HEK293 (cell line): Measurements from ENCODE around the gene RIMS1.

Experiments
- CTCF ChIA-PET: fragments of 350-600 bp; formaldehyde crosslinking; extraction: SDS; loops from one replicate; lab custom pipeline; 2021; ENCODE audit warnings: antibody characterized with exemption; lab: Yijun Ruan, JAX
- POLR2A ChIA-PET: fragments of 300-600 bp; formaldehyde crosslinking; extraction: SDS; loops from one replicate; lab custom pipeline; 2020; ENCODE audit warnings: antibody characterized with exemption, inconsistent platforms; lab: Yijun Ruan, JAX
- H3K27ac ChIP-seq: fragments of 200-500 bp; sonication (Bioruptor generic); 2 replicates; pipeline ENCODE4 v1.5.1; 2014; ENCODE audit warnings: low read depth, low read length, control low read depth, inconsistent platforms; ENCODE audit errors: extremely low read depth
- H3K36me3 ChIP-seq, 2 experiments: fragments of 200-500 bp in 1 of 2; sonication (Bioruptor generic) in 1 of 2; 1 replicate in 1 of 2; 2 replicates in 1 of 2; pipeline ENCODE4 v1.5.1; 2014 to 2017; ENCODE audit warnings: inconsistent platforms in 2 of 2, low read length in 2 of 2; ENCODE audit not compliant: control insufficient read depth in 2 of 2, insufficient read depth in 1 of 2
- H3K4me1 ChIP-seq: fragments of 200-500 bp; sonication (Bioruptor generic); 2 replicates; pipeline ENCODE4 v1.5.1; 2014; ENCODE audit warnings: mild to moderate bottlenecking, low read length, inconsistent platforms; ENCODE audit not compliant: control insufficient read depth, insufficient read depth
- H3K4me3 ChIP-seq: 2 replicates; pipeline ENCODE4 v1.5.1; 2011; ENCODE audit warnings: low read depth, mild to moderate bottlenecking, control low read depth, low read length, moderate library complexity
- H3K9me3 ChIP-seq: fragments of 200-500 bp; sonication (Bioruptor generic); 2 replicates; pipeline ENCODE4 v1.5.1; 2014; ENCODE audit warnings: low read depth, low read length, inconsistent platforms; ENCODE audit not compliant: control insufficient read depth, insufficient read depth
- BCL11A ChIP-seq: fragments of 450-650 bp; formaldehyde crosslinking; IDR thresholded peaks from 2 replicates; pipeline ENCODE4 v1.5.1; 2016; ENCODE audit warnings: low read depth, missing biosample characterization, missing genetic modification characterization
- SETDB1 ChIP-seq: IDR thresholded peaks from one replicate; pipeline ENCODE4 v1.6.1; 2017; ENCODE audit warnings: mild to moderate bottlenecking, low read length, moderate library complexity, mixed read lengths; ENCODE audit not compliant: insufficient read length
- ZBTB1 ChIP-seq: fragments of 450-650 bp; formaldehyde crosslinking; IDR thresholded peaks from 2 replicates; pipeline ENCODE4 v1.5.1; 2016; ENCODE audit warnings: missing biosample characterization, missing genetic modification characterization
- ZBTB48 ChIP-seq: fragments of 450-650 bp; formaldehyde crosslinking; IDR thresholded peaks from 2 replicates; pipeline ENCODE4 v1.5.1; 2016; ENCODE audit warnings: missing biosample characterization, missing genetic modification characterization
- ZNF121 ChIP-seq: fragments of 450-650 bp; formaldehyde crosslinking; IDR thresholded peaks from 2 replicates; pipeline ENCODE4 v1.5.1; 2016; ENCODE audit warnings: missing biosample characterization, missing genetic modification characterization
- ZNF132 ChIP-seq: fragments of 450-650 bp; formaldehyde crosslinking; IDR thresholded peaks from 2 replicates; pipeline ENCODE4 v1.5.1; 2017; ENCODE audit warnings: missing biosample characterization, missing genetic modification characterization, borderline replicate concordance
- ZNF174 ChIP-seq: fragments of 450-650 bp; formaldehyde crosslinking; IDR thresholded peaks from 2 replicates; pipeline ENCODE4 v1.5.0; 2017; ENCODE audit warnings: missing biosample characterization, mild to moderate bottlenecking, missing genetic modification characterization
- ZNF2 ChIP-seq: fragments of 450-650 bp; formaldehyde crosslinking; IDR thresholded peaks from 2 replicates; pipeline ENCODE4 v1.5.1; 2016; ENCODE audit warnings: missing biosample characterization, missing genetic modification characterization
- ZNF514 ChIP-seq: fragments of 450-650 bp; formaldehyde crosslinking; IDR thresholded peaks from 2 replicates; pipeline ENCODE4 v1.5.1; 2016; ENCODE audit warnings: missing biosample characterization, missing genetic modification characterization
- ZNF521 ChIP-seq: fragments of 450-650 bp; formaldehyde crosslinking; IDR thresholded peaks from 2 replicates; pipeline ENCODE4 v1.5.1; 2017; ENCODE audit warnings: missing biosample characterization, mild to moderate bottlenecking, missing genetic modification characterization
- ZNF660 ChIP-seq: fragments of 450-650 bp; IDR thresholded peaks from 2 replicates; pipeline ENCODE4 v1.5.1; 2018; ENCODE audit warnings: missing biosample characterization, mild to moderate bottlenecking, missing genetic modification characterization
- ZNF777 ChIP-seq: fragments of 450-650 bp; formaldehyde crosslinking; IDR thresholded peaks from 2 replicates; pipeline ENCODE4 v1.5.1; 2017; ENCODE audit warnings: missing biosample characterization, missing genetic modification characterization, borderline replicate concordance
- TF ChIP-seq, protein P1 (sequence below): fragments of 450-650 bp; formaldehyde crosslinking; IDR thresholded peaks from 2 replicates; pipeline ENCODE4 v1.5.1; 2016; ENCODE audit warnings: missing biosample characterization, missing genetic modification characterization, low read depth
- TF ChIP-seq, protein P2 (sequence below): fragments of 450-650 bp; formaldehyde crosslinking; IDR thresholded peaks from 2 replicates; pipeline ENCODE4 v1.5.1; 2016; ENCODE audit warnings: missing biosample characterization, missing genetic modification characterization
- TF ChIP-seq, protein P3 (sequence below): fragments of 450-650 bp; formaldehyde crosslinking; IDR thresholded peaks from 2 replicates; pipeline ENCODE4 v1.5.1; 2016; ENCODE audit warnings: missing biosample characterization, missing genetic modification characterization
- TF ChIP-seq, protein P4 (sequence below): fragments of 450-650 bp; formaldehyde crosslinking; IDR thresholded peaks from 2 replicates; pipeline ENCODE4 v1.5.1; 2016; ENCODE audit warnings: missing biosample characterization, missing genetic modification characterization
- TF ChIP-seq, protein P5 (sequence below): fragments of 450-650 bp; formaldehyde crosslinking; IDR thresholded peaks from 2 replicates; pipeline ENCODE4 v1.5.1; 2016; ENCODE audit warnings: missing biosample characterization, missing genetic modification characterization

RIMS1 gene

DNA sequence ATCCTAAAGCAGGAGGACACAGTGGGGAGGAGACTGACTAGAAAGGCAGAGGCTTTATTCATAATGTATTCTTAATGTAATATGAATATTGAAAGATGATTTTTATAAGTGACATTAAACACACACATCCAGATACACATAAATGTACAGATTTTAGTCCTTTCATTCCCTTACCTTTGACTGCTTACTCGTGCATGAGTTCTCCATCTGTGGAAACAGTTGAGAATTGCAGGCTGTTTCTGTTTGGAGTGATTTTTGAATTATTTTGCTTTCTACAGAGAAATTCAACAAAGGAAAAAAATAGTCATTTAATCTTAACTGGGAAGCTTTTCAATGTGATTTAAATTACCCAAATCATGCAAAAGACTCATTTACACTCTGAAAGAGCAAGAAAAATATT is 136.5 kb downstream of the RIMS1 start:
- H3K36me3 ChIP-seq: no peaks in the 10 kb centered on the region
- H3K4me3 ChIP-seq: no peak overlapping the region
- H3K9me3 ChIP-seq: no peaks in the 10 kb centered on the region
- ChIA-PET CTCF (interaction anchor here (0.7 kb wide), 1 partner anchor 33 kb away, joined by 3 read pairs; no protein-coding TSS in a partner anchor), POLR2A (no interaction called here)
- H3K27ac ChIP-seq: no peak overlapping the region
- H3K4me1 ChIP-seq: no peaks in the 10 kb centered on the region
- TF ChIP-seq, protein P1, sequence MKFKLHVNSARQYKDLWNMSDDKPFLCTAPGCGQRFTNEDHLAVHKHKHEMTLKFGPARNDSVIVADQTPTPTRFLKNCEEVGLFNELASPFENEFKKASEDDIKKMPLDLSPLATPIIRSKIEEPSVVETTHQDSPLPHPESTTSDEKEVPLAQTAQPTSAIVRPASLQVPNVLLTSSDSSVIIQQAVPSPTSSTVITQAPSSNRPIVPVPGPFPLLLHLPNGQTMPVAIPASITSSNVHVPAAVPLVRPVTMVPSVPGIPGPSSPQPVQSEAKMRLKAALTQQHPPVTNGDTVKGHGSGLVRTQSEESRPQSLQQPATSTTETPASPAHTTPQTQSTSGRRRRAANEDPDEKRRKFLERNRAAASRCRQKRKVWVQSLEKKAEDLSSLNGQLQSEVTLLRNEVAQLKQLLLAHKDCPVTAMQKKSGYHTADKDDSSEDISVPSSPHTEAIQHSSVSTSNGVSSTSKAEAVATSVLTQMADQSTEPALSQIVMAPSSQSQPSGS (tag by site-specific recombination): no peak
- TF ChIP-seq ZBTB48 (tag by site-specific recombination): no peak
- TF ChIP-seq ZNF132: no peak
- no peak for TF ChIP-seq BCL11A
- TF ChIP-seq ZNF777: no peak
- no peak for TF ChIP-seq ZNF514 (tag by site-specific recombination)
- TF ChIP-seq ZNF521: no peak
- TF ChIP-seq, protein P2, sequence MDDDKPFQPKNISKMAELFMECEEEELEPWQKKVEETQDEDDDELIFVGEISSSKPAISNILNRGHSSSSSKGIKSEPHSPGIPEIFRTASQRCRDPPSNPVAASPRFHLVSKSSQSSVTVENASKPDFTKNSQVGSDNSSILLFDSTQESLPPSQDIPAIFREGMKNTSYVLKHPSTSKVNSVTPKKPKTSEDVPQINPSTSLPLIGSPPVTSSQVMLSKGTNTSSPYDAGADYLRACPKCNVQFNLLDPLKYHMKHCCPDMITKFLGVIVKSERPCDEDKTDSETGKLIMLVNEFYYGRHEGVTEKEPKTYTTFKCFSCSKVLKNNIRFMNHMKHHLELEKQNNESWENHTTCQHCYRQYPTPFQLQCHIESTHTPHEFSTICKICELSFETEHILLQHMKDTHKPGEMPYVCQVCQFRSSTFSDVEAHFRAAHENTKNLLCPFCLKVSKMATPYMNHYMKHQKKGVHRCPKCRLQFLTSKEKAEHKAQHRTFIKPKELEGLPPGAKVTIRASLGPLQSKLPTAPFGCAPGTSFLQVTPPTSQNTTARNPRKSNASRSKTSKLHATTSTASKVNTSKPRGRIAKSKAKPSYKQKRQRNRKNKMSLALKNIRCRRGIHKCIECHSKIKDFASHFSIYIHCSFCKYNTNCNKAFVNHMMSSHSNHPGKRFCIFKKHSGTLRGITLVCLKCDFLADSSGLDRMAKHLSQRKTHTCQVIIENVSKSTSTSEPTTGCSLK (tag by site-specific recombination): no peak
- TF ChIP-seq ZNF174 (tag by site-specific recombination): no peak
- TF ChIP-seq, protein P3, sequence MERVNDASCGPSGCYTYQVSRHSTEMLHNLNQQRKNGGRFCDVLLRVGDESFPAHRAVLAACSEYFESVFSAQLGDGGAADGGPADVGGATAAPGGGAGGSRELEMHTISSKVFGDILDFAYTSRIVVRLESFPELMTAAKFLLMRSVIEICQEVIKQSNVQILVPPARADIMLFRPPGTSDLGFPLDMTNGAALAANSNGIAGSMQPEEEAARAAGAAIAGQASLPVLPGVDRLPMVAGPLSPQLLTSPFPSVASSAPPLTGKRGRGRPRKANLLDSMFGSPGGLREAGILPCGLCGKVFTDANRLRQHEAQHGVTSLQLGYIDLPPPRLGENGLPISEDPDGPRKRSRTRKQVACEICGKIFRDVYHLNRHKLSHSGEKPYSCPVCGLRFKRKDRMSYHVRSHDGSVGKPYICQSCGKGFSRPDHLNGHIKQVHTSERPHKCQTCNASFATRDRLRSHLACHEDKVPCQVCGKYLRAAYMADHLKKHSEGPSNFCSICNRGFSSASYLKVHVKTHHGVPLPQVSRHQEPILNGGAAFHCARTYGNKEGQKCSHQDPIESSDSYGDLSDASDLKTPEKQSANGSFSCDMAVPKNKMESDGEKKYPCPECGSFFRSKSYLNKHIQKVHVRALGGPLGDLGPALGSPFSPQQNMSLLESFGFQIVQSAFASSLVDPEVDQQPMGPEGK (tag by site-specific recombination): no peak
- TF ChIP-seq ZNF121: no peak
- TF ChIP-seq ZBTB1 (tag by site-specific recombination): no peak
- TF ChIP-seq ZNF660: no peak
- TF ChIP-seq SETDB1: no peak
- TF ChIP-seq, protein P4, sequence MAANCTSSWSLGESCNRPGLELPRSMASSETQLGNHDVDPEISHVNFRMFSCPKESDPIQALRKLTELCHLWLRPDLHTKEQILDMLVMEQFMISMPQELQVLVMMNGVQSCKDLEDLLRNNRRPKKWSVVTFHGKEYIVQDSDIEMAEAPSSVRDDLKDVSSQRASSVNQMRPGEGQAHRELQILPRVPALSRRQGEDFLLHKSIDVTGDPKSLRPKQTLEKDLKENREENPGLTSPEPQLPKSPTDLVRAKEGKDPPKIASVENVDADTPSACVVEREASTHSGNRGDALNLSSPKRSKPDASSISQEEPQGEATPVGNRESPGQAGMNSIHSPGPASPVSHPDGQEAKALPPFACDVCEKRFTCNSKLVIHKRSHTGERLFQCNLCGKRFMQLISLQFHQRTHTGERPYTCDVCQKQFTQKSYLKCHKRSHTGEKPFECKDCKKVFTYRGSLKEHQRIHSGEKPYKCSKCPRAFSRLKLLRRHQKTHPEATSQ: no peak
- TF ChIP-seq ZNF2 (tag by site-specific recombination): no peak
- TF ChIP-seq, all 188 proteins: peak for 0

GRCh38 chr6:72031471-72031870 is 145.1 kb downstream of the RIMS1 start:
- Histone ChIP-seq H3K9me3 (no peaks in the 10 kb centered on the region), H3K27ac (no peak overlapping the region), H3K4me3 (no peak overlapping the region), H3K36me3 (no peaks in the 10 kb centered on the region), H3K4me1 (no peaks in the 10 kb centered on the region)
- CTCF ChIA-PET: no interaction called here
- TF ChIP-seq, protein P5, sequence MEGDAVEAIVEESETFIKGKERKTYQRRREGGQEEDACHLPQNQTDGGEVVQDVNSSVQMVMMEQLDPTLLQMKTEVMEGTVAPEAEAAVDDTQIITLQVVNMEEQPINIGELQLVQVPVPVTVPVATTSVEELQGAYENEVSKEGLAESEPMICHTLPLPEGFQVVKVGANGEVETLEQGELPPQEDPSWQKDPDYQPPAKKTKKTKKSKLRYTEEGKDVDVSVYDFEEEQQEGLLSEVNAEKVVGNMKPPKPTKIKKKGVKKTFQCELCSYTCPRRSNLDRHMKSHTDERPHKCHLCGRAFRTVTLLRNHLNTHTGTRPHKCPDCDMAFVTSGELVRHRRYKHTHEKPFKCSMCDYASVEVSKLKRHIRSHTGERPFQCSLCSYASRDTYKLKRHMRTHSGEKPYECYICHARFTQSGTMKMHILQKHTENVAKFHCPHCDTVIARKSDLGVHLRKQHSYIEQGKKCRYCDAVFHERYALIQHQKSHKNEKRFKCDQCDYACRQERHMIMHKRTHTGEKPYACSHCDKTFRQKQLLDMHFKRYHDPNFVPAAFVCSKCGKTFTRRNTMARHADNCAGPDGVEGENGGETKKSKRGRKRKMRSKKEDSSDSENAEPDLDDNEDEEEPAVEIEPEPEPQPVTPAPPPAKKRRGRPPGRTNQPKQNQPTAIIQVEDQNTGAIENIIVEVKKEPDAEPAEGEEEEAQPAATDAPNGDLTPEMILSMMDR: no peak
- POLR2A ChIA-PET: no interaction called here
